Stimulated activated CD8-positive, alpha-beta memory T cell treated with anti-CD3 and anti-CD28 coated beads, Interleukin-15, amount 100 ng/mL, for 48 hours (primary cell): ENCODE measurements around the gene MAOA.
"Not testable (repeated sequence)": the region's sequence is repeated elsewhere in the genome, so short reads cannot be mapped to it uniquely, and the experiment has no call there.

Source experiments
- DNase-seq, 2 donors: peaks; one replicate each; pipeline ENCODE4 v3.0.0-alpha.2; 2020; ENCODE audit warnings: low read depth in 2 of 2

MAOA gene

GRCh38 chrX:43663173-43663572, 7.1 kb downstream of the MAOA start:
- no peak for DNase-seq

DNA sequence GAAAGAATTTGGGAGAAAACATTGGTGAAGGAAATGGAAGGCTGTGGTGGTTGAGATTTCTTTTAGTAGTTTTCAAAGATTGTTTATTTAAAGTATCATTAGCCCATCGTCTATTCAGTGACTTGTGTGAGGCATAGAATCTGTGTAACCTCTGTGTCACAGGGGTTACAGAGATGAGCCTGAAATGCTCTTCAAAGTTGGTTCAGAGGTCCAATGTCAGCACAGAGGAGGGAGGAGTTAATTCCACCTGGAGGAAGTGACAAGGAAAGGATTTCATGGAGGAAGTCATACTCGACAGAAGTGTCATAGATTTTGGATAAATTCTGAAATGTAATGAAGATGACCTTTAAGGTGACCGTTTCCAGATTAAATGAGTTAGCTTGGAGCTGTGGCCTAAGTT, 8.2 kb downstream of the MAOA start:
- DNase-seq: no peak

- no peak for DNase-seq
These were observed 8.6 kb downstream of the MAOA start for GRCh38 chrX:43664708-43665107.

- DNase-seq: no peak
These were observed 10.3 kb downstream of the MAOA start for GRCh38 chrX:43666311-43666912.

DNA sequence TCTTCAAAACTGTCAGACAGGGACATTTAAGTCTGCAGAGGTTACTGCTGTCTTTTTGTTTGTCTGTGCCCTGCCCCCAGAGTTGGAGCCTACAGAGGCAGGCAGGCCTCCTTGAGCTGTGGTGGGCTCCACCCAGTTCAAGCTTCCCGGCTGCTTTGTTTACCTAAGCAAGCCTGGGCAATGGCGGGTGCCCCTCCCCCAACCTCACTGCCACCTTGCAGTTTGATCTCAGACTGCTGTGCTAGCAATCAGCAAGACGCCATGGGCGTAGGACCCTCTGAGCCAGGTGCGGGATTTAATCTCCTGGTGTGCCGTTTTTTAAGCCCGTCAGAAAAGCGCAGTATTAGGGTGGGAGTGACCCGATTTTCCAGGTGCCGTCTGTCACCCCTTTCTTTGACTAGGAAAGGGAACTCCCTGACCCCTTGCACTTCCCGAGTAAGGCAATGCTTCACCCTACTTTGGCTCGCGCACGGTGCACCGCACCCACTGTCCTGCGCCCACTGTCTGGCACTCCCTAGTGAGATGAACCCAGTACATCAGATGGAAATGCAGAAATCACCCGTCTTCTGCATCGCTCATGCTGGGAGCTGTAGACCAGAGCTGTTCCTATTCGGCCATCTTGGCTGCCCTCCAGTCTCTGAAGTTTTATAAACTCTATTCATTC, 20.0 kb downstream of the MAOA start:
- DNase-seq: not testable (repeated sequence)

GRCh38 chrX:43676971-43677572, 21.0 kb downstream of the MAOA start:
- no peak for DNase-seq

- DNase-seq: no peak
These were observed 21.9 kb downstream of the MAOA start for GRCh38 chrX:43677993-43678392.

DNA sequence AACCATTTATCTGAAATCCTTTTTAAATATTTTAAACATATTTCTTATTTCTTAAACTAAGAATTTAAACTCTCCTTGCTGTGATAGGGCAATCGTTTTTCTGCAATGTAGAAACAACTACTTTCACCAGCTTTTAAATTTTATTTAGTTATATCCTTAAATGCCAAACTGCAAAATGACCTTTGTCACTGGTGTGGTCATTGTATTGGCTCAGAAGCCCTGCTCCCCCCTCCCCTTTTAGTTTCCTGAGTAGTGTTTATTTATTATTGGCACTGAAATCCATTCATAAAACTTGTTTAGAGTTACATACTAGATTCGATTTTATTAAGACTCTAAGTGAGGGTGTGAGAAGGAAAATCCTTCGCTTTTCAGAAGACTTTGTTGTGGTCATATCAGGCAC, 23.0 kb downstream of the MAOA start:
- DNase-seq: no peak

- DNase-seq: no peak
These were observed 23.7 kb downstream of the MAOA start for GRCh38 chrX:43679778-43680177.

DNA sequence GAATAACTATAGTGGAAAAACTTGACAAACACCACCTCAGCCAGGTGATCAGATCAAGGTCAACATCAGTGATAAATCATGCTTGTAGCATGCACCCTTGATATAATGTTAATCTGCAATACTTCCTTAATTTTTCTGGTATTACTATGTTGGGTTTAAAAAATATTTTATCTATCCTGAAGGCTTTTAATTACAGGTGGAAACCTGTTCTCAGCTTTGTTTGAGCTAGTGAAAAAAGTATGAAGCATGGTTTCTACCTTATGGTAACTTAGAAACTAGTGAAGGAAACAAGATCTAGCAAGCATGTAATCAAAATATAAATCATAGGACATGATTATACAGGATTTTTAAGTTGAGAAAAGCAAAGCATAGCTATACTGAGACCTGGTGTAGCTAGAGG, 26.6 kb downstream of the MAOA start:
- no peak for DNase-seq

DNA sequence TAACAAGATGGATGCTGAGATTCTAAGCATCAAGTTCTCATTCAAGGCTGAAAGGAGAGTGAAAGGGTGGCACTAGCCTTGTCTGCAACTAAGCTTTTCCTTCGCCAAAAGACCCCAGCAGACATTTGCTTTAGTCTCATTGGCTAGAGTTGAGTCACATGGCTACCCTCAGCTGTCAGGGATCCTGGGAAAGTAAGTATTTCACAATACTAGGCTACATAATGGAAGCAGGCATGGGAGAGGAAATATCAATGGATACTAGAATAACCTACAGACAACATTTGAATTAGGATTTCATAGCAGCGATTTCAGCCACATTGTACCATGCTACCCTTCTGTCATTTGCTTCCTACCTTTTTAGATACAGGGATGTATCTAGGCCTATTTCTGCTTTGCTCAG, 29.1 kb downstream of the MAOA start:
- no peak for DNase-seq

- no peak for DNase-seq
These were observed 32.5 kb downstream of the MAOA start for GRCh38 chrX:43688586-43688985.

GRCh38 chrX:43693602-43694406, 37.7 kb downstream of the MAOA start:
- DNase-seq: no peak

GRCh38 chrX:43699475-43699874, 43.4 kb downstream of the MAOA start:
- no peak for DNase-seq

GRCh38 chrX:43702079-43702524, 46.0 kb downstream of the MAOA start:
- no peak for DNase-seq

DNA sequence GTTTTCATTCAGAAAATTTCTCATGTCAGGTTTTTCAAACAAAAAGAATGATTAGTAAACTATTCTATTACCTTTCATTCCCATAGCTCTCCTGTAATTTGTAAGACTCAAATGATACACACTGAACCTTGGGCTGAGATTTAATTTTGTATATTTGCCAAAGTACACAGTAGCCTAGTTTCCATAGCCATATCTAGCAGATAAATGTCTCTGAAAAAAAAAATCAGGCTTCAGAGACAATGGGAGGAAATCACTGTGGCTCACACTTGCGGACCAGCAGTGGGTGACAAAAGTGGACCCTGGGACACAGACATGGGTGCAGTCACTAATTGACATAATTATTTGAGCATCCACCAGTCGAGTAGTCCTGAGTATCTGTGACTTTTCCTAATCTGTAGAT, 46.6 kb downstream of the MAOA start:
- DNase-seq: no peak

DNA sequence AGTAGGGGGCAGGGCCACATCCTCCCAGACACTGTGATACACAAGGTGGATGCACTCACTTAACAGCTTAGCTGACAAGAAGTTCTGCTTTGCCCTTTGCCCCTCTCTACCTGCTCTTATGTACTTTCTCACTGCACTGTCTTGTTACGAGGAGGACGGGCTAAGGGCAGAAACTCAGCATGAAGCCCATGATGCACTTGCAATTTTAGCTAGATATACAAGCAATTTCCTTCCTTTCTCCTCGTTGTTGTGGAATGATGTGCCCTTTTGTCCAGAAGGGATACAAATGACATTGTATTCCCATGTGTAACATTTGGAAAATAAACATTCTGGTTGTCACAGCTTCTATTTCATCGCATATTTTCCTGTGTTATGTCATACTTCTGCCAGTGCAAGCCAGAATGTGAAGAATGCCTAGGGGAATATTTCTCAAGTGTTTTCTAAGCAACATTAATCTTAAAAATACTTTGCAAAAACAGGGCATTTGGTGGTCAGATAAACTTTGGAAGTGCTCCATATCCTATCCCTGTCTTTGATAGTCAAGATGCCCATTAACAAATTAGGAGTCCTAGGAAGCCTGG, 47.2 kb downstream of the MAOA start:
- DNase-seq: no peak

GRCh38 chrX:43706786-43707370, 50.8 kb downstream of the MAOA start:
- DNase-seq: no peak

DNA sequence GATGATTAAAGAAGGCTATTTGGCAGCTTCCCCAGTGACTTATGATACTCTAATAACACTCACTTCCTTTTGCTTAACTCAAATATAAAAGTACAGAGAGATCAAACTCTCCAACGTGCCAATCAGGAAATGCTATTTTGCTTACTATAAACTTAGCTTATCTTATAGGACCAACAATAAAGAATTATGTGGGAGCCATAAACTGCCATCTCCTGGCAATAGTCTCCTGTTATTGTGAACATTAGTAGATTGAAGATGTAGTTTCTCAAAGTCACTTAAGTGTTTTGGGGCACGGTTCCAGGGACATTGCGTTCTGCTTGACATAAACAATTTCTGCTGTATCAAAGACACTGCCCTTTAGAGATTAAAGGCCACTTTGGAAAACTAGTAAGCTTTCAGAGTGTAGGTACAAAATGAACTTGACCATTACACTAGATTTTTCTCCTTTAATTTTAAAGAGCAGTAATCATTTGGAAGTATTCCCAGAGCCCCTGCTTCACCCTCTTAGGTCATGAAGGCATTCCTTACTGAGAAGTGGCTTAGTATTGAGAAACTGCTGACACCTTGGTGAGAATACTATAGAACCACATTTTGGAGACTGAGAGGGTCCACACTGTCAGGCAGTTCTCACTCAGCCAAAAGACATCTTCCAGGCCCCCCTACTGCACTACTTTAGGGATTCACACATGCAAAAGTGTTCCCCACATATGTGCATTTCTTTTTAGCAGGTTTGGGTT, 51.9 kb downstream of the MAOA start:
- DNase-seq: no peak

DNA sequence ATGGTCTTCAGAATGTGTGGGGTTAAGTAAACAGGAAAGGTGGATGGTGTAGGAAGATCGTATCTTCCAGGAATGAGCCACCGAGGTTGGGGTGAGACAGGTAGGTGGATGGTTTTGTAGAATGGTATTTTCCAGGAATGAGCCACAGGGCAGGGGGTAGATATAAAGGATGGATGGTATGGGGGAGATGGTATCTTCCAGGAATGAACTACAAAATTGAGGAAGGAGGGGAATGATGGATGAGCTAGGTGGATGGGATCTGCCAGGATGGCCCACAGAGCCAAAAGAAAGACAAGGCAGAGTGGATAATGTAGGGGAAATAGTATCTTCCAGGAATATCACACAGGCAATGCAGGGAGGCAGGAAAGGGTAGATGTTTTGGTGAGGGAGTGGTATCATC, 60.0 kb downstream of the MAOA start:
- no peak for DNase-seq

- no peak for DNase-seq
These were observed 60.6 kb downstream of the MAOA start for GRCh38 chrX:43716696-43717095.
